Gastroesophageal sphincter (tissue), 3 donors: ENCODE data around the gene SQSTM1.

Experiments
- EP300 ChIP-seq: sonication (generic); formaldehyde crosslinking; IDR thresholded peaks from one replicate; pipeline ENCODE4 v1.6.1; 2017; ENCODE audit warnings: antibody characterized with exemption, mild to moderate bottlenecking
- POLR2A ChIP-seq, 2 donors: fragments of 450-650 bp; IDR thresholded peaks; one replicate each; pipeline ENCODE4 v1.6.1; 2017; ENCODE audit warnings: antibody characterized with exemption in 2 of 2, mild to moderate bottlenecking in 2 of 2, moderate library complexity in 1 of 2
- POLR2AphosphoS5 ChIP-seq: sonication (generic); formaldehyde crosslinking; IDR thresholded peaks from one replicate; pipeline ENCODE4 v1.6.1; 2017; ENCODE audit warnings: antibody characterized with exemption
- TF ChIP-seq, protein P1 (sequence below), 4 experiments: fragments of 200-600 bp in 2 of 4; fragments of 450-650 bp in 2 of 4; sonication (generic) in 1 of 4; IDR thresholded peaks; one replicate each; pipeline ENCODE4 v1.5.1; 2017 to 2019; ENCODE audit warnings: antibody characterized with exemption in 4 of 4, mild to moderate bottlenecking in 2 of 4, moderate library complexity in 2 of 4

DNA sequence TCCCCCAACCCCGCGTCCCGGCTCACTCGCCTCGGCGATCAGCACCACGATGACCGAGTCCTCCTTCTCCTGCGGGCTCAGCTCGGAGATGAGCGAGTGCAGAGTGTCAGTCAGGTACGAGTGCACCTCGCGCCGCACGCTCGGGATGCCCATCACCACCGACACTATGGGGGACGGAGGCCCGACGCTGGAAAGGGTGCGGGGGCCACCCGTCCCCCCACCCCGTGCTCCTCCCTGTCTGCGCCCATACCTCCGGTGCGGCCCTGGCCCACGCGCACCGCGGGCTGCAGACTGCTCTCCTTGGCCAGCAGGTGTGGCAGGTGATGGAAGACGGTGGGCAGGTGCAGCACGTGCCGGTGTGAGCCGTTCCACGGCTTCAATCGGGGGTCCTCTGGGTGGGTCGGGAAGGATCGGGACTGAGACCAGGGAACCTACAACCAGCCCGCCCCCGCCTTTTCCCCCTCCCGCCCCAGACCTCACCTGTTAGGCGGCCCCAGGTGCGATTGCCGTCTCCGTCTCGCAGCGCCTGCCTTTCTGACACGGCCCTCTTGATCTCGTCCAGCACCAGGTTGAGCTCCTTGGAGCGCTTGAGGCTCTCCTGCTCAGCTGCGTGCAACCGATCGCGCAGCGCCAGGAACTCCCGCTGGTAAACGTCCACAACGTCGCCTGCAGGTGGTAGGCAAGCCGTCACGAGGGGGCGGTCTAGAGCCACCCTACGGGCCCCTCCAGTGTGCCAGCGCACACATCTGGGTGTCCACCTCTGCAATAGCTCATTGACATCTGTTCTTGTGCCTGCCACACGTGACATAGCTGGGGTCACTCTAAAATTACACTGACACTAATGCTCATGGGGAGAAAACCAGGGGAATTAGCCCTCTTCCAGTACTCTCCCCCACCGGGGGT is 19.1 kb upstream of the SQSTM1 start:
- TF ChIP-seq POLR2AphosphoS5 (peak; percentile 32), EP300 (no peak), POLR2A (IDR thresholded peaks at IDR 0.05) (no peak)
- TF ChIP-seq, protein P1, sequence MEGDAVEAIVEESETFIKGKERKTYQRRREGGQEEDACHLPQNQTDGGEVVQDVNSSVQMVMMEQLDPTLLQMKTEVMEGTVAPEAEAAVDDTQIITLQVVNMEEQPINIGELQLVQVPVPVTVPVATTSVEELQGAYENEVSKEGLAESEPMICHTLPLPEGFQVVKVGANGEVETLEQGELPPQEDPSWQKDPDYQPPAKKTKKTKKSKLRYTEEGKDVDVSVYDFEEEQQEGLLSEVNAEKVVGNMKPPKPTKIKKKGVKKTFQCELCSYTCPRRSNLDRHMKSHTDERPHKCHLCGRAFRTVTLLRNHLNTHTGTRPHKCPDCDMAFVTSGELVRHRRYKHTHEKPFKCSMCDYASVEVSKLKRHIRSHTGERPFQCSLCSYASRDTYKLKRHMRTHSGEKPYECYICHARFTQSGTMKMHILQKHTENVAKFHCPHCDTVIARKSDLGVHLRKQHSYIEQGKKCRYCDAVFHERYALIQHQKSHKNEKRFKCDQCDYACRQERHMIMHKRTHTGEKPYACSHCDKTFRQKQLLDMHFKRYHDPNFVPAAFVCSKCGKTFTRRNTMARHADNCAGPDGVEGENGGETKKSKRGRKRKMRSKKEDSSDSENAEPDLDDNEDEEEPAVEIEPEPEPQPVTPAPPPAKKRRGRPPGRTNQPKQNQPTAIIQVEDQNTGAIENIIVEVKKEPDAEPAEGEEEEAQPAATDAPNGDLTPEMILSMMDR (IDR thresholded peaks at IDR 0.05): peak in 3 of 4 experiments; percentile 55 to 85 (median 58)
